HG02884 (cell line): Measurements from ENCODE around the gene CAMTA1.

ENCODE experiments used
- ATAC-seq: cut with Tn5 transposase; IDR thresholded peaks from one replicate; pipeline ENCODE4 v1.9.1; 2021; ENCODE audit warnings: mild to moderate bottlenecking, moderate library complexity; ENCODE audit not compliant: unreplicated experiment

CAMTA1 gene

DNA sequence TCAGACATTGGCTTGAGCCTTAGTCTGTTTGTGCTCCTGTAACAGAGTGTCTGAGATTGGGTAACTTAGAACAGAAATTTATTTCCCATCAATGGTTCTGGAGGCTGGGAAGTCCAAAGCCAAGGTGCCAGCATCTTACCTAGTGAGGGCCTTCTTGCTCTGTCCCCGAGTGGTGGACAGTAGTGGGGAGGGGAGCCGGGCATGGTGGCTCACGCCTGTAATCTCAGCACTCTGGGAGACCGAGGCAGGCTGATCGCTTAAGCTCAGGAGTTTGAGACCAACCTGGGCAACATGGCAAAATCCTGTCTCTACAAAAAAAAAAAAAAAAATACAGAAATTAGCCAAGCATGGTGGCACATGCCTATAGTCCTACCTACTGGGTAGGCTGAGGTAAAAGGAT is 649.3 kb downstream of the CAMTA1 start:
- no peak for ATAC-seq

DNA sequence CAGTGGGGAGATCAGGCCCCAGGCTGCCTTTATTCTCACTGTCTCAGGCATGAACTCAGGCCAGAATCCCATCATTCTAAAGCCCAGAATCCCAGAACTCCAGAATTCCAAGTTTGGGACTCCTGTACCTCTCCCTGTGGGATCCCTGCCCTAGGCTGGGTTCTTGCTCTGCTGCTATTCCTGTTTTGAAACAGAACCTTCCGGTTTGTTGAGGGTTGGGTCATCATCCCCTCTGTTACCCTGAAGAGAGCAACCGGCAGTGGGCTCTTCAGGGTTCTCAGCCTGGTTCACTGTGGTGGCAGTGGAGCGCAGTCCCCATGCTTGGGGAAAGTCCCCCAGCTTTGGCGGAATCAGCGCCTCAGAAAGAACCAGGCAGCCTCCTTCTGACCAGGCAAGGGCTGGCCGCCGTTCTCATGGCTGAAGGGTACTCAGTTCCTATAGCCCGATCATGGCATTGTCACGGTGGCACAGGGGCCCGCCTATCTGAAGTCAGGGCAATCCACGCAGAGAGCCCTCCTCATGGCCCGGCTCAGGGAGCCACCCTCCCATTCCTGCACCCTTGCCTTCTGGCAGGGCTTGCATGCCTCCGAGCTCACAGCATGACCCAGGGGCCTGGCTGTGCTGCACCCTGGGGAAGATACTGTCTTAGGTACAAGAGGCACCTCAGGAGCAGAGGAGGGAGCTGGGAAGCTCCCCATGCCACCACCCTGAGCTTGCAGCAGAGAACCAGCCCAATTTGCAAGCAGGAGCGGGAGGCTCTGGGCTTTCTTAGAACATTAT is 650.2 kb downstream of the CAMTA1 start:
- no peak for ATAC-seq

DNA sequence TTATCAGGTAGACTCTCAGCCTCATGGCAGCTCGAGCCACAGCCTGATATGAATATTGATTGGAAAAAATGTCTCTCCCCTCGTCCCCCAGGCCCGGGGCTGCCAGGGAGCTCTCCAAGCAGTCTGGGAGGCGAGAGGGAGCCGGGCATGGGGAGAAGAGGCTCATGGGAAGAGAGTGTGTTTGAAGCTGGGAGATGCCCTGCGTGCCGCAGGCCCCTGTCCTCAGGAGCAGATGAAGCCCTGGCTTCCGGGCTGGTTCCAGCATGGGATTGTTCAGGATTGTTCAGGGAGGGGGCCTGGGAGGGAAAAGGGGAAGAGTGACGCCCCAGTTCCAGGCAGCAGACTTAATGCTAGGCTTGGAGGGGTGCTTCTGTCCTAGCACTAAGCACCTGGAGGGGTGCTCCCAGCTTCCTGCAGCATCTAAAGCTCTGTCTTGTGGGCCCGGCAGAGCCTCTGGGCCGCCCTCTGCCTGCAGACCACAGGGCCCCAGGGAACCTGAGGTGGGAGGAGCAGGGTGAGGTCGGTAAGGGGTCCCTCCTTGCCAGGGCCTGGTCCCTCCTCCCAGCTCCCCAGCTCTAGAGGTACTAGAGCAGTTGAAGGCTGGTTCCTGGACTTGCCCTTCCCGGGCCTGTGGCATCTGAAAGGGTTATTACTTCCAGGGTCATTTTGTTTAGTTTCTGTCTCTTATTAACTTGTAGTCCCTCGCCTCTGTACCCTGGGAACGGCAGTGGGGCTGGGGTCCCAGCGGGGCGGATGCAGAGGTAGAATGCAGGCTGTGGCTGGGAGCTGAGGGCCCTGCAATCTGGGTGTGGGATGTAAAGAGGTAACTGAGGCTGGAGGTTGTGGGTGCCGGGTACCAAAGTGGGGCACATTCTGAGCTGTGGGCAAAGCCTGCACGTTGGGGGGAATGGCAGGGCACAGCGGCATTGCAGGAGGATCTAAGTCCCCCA is 651.1 kb downstream of the CAMTA1 start:
- no peak for ATAC-seq

DNA sequence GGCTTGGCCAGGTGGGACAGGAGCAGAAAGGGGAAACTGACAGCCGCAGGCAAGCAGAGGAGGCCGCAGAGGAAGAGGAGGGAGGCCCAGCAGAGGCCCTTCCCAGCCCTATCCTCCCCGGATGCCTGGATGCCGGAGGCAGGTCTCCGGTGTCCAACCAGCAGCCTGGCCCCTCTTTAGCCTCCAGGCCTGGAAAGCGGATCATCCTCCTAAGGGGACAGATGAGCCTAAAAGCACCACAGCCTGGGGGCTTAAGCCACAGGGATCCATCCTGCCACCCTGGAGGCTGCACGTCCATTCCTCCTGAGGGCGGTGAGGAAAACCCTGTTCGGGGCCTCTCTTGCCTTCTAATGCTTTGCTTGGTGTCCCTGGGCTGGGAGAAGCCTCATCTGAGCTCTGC is 651.8 kb downstream of the CAMTA1 start:
- ATAC-seq, result no peak

DNA sequence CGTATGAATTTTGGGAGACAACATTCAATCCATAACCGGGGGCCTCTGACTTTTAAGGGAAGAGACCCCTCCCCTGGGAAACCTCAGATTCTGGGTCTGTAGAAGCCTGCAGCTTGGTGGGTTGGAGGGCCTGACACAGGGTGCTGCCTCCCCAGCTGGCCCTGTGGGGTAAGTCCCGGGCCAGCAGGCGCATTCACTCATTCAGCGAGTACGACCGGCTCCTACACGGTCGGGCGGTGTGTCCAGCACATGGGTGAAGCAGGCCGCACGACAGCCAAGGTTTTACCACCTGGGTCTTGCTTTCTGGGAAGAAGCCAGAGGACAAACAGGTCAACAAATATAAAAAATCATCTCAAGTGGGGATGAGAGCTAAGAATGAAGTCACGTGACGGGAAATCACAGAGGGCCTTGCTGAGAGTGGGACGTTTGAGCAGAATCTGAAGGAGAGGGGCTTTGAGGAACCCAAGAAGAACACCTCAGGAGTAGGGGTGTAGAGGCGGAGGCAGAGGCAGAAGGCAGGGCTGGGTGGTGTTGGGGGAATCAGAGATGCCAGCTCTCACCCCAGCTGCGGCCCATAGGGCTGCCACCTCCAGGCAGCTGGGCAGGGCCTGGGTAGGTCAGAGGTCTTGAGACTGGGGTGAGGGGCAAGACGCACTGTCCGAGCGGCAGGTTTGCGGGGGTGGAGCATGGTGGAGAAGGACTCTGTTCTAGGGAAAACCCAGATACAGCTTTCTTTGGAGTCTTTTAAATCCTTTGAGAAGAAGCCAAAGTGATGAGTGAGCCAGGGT is 652.5 kb downstream of the CAMTA1 start:
- no peak for ATAC-seq

DNA sequence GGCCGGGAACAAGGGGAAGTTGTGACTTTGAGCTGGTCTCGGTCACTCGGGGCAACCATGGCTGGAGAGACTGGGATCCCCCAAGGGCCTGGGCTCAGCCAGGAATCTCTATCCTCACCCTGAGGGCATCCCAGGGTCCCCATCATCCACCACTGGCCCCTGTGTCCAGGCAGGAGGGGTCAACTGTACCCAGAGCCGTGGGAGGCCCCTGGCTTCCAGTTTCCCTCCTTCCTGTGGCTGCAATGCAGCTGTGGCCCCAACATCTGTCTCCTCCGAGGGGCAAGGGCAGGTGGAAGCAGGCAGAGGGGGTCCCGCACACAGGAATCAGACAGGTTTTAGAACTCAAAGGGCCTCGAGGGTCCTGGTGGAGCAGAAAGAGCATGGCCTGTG is 653.1 kb downstream of the CAMTA1 start:
- ATAC-seq, result no peak

DNA sequence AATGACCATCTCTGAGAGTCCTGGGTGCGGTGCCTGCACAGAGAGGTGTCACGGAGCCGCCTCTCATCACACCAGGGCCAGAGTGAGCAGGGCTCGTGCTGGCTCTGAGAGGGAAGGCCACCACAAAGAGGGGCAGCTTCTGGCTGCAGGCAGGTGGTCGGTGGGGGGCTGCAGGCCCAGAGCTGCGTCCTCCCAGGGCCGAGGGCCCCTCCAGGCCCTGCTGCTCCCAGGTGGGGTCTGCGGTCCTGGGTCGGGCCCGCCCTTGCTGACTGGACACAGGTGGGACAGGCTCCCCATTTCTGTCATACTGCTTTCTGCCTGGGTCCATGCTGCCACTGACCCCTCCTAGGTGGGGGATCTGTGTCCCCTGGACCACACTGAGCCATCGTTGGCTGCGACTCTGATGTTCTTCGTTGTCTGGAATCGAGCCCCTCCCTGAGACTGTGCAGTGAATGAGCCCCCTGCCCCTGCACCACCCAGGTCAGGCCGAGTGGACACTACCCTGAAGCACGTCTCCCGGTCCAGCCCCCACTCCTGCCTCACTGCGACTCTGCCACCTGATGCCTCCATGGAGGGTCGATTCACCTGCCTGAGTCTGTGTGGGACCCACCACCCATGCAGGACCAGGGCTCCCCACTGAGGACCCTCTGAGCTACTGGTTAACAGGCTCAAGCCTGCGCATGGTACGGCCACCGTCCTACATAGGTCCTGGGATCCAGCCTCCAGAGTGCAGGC is 653.8 kb downstream of the CAMTA1 start:
- ATAC-seq, result no peak

DNA sequence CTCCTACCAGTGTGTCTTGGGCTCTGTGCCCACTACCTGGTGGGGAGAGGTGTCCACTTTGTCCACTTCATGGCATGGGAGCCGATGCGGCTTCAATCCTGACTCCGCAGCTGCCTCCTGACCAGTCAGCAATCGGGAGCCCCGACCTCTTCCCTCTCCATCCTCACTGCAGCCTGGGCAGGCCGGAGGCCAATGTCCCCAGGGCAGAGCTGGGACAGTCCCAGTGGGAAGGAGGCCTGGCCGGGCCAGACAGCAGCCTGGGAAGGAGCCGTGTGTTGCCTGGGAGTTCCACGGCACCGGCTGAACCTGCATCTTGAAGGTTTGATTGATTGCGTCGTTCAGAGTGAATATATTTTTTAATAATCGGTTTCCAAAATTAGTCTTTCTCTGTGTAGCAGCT is 654.9 kb downstream of the CAMTA1 start:
- no peak for ATAC-seq

DNA sequence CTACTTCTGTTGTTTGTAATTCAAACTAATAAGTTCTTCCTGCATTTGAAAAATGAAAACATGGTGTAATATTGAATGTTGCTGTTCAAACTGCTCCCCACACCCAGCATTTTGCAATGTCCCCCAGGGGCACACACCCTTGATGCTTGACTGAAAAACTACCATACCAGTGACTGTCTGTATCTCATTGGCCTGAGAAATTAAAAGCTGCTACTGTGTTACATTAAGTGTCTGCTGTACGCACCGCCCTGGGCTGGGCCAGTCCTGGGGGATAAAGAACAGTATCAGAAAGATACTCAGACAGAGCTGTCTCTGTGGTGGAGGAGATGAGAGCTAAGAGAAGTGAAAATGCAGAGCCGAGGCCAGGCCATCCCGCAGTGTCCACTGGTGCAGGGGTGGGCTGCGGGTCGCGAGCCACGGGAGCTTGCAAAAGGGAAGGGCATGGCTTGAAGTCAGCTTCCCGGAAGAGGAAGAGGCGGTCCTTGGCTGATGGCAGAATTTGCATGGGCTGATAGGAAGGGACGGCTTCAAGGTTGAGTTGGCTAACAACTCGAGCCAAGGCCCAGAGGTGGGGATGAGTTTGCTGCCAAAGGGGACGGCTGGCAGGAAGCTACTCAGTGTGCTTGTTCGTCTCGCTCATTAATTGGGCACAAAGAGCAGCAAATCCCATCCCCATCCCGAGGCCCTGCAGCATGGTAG is 656.0 kb downstream of the CAMTA1 start:
- no peak for ATAC-seq

DNA sequence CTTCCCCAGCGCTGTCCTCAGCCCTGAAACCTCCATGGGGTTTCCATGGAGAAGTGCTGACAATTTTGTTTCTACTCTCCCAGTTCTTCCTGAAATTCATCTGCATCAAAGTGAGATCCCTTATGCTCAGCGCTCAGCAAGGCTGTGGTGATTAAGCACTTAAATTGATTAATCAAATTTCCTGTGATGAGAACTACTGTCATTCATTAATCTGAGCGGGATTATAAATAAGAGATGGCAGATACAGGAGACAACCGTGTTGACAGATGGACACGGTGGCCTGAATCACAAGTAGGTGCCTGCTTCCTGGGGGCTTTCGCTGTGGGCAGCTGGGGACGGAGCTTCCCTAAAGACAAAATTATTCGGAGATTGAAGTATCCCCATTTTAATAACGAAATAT is 656.8 kb downstream of the CAMTA1 start:
- no peak for ATAC-seq

DNA sequence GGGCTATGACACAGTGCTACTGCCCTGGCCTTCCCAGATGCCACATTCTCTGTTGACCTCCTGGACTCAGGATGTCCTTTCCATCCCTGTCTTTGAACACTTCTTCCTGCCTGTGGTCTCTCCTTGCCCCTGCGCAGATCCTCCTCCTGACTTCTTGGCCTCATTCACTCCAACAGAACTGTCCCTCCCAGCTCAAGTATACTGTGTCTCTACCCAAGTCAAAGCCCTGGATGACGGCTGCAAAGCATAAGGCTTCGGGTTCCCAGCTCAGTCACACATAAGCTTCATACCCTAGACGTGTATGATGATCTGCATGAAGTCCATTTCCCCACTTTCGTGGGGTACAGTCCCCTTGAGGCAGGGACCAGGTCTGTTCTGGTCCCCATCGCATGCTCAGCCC is 657.7 kb downstream of the CAMTA1 start:
- no peak for ATAC-seq

DNA sequence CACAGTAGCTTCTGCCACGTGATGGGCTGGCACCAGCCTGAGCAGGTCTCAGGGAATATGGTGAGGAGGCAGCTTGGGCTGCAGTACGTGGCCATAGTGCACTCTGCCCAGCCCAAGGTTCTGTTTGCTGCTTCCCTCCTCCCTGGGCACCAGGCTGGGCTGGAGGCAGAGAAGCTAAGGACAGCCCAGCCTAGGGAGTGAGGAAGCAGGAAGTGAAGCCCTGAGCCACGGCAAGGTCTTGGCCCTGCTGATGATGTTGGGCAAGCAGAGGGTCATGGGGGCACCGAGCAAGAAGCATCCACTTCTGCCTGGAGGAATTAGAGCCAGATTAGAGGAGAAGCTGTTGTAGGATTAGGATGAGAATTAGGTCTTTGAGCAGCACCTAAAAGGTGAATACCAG is 659.1 kb downstream of the CAMTA1 start:
- no peak for ATAC-seq

DNA sequence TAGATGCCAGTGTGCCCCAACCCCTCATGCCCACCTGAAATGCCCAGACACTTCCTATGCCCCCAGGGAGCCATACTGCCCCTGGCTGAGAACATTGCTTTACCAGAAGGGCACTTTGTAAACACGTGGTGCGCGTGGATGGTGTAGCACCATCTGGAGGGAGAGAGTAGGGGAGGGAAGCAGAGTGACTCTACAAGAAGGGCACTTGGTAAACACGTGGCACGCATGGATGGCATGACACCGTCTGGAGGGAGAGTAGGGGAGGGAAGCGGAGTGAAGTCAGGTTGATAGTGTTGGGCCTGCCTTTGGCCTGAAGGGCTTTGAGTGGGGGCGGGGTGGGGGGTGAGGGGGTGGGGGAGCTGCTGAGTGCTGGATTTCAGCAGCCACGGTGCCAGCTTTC is 661.8 kb downstream of the CAMTA1 start:
- no peak for ATAC-seq

DNA sequence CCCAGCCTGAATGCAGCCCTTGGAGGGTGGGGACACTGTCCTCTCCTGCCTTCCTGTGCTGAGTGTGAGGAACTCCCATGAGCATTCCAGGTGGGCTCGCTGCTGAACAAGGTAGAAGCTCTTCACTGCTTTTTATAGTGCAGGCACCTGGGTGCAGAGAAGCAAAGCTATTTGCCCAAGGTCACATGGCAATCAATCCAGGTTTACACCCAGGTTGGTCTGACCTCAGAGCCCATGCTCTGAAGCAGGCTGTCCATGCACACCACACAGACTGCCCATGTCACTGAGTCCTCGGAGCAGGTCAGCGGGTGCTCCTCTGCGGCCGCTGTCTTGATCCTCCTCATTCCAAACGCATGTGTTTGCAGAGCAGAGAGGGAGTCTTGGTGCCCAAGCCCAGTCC is 662.5 kb downstream of the CAMTA1 start:
- no peak for ATAC-seq

DNA sequence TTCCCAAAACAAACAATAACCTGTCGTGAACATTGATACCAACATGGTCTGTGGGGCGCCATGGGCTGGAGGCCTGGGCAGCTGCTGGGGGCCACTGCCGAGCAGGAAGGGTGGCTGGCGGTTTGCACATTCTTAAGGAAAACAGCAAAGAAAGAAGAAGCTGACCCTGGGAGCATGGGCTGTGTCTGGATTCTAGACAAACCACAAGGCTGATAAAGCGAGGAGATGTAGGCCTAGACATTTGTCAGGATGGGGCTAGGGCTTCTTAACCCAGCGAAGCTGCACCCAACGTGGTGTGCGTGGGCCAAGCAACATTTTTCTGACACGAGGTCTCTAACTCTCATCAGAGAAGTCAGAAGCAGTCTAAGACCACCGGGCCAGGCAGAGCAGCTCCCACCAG is 663.7 kb downstream of the CAMTA1 start:
- no peak for ATAC-seq

DNA sequence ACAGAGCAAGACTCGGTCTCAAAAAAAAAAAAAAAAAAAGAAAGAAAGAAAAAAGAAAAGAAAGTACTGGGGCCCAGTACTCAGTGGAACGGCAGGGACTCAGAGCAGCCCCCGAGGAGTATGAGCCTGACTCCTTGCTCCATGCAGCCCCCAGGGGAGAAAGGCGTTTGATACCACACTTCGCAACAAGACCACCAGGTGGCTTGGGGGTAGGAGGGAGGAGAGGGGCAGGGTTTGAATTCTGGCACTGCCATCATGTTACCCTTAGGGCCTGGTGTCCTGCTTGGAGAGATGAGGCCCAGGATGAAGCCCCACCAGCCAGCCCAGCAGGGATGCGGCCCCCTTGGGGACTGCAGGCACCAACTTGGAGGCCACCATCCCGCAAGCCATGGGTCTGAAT is 664.5 kb downstream of the CAMTA1 start:
- ATAC-seq, result no peak

DNA sequence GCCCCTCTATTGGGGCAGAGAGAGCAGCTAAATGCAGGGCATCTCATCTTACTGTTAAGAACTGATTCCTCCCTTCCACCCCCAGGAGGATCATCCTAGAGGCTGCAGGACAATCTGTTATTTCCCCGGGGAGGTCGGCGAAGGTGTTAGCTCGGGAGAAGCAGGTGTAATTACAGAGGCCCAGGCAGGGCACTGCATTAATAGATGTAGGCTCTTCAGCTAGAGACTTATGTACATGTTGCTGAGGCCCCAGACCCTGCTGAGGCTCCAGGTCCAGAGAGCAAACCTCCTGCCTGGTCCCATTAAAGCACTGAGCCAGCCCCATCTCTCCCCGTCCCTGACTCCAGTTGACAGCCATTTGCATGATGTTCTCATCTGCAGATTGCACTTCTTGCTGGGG is 665.6 kb downstream of the CAMTA1 start:
- no peak for ATAC-seq

DNA sequence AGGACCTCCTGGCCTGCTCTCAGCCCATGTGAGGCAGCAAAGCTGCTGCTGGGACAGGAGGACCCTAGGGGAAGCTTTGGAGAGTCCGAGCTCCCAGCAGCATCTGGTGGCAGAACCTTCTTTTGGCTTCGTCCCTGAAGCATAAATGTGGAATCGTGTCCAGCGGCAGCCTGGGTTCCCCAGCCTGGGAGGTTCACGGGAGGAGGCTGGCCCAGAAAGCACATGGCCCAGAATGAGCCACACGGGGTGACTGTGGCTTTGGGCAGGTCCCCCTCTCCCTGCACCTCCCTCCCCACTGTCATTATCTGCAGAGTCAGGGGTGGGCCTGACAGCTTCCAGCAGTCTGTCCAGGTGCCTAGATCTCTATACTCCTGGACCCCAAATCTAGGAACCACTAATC is 667.8 kb downstream of the CAMTA1 start:
- ATAC-seq, result no peak

DNA sequence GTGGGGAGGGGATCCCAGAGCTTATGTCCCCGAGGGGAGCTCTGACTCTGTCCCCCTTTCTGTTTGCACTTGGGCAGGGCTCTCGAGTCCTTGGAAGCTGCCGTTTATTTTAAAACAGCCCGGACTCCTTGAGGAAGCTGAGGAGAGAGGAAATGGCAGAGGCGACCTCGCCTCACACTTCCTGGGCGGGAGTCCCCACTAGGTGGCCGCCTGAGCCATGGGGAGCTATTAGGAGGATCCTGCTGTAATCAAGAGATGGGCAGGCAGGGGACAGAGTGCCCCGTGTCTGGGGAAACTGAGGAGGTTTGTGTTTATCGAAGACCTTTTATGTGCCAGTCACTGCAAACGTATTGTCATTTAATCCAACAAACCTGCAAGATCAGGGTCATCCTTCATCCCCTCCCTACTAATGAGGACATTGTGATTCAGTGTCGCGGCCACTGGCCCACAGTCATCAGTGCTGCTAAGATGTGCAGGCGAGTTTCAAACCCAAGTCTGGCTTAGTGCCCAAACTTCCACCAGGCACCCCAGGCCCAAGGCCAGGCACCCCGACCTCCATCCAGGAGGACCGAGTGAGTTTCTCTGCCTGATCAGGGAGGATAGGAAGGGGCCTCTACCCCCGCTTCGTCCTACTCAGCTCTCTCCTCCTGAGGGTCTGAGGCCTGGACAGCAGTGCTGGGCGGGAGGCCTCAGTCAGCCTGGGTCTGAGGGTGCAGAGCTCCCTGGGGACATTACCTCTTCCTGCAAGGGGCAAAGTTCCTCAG is 669.0 kb downstream of the CAMTA1 start:
- no peak for ATAC-seq
